ENCODE results near the gene HOXD3.

The HOXD3 gene

GRCh38 chr2:176184749-176185148 lies 27.6 kb downstream of the HOXD3 start:
- Mint-ChIP-seq H3K27ac (no peak overlapping the region), H3K27me3 (peaks cover 69 to 92% of the 10 kb centered on the region in 2 donors), H3K4me1 (ENCODE audit: low read depth in 2 of 2) (peaks cover 16 to 17% of the 10 kb centered on the region in 2 donors), H3K9me3 (no peaks in the 10 kb centered on the region), H3K36me3 (ENCODE audit: insufficient read depth) (peaks cover 3% of the 10 kb centered on the region), H3K4me3 (no peak overlapping the region)
- no peak for DNase-seq
- ATAC-seq (replicated peaks) = no peak

GRCh38 chr2:176186024-176186423 lies 28.9 kb downstream of the HOXD3 start:
- H3K4me1 Mint-ChIP-seq (ENCODE audit: low read depth in 2 of 2) = peaks cover 17% of the 10 kb centered on the region in 2 donors
- H3K4me3 Mint-ChIP-seq = no peak overlapping the region

GRCh38 chr2:176187200-176187898 lies 30.2 kb downstream of the HOXD3 start:
- Mint-ChIP-seq H3K27ac (no peak overlapping the region), H3K4me1 (ENCODE audit: low read depth in 2 of 2) (peaks cover 17% of the 10 kb centered on the region in 2 donors), H3K27me3 (peaks cover 79 to 92% of the 10 kb centered on the region in 2 donors), H3K36me3 (ENCODE audit: insufficient read depth) (peaks cover 3% of the 10 kb centered on the region), H3K9me3 (no peaks in the 10 kb centered on the region), H3K4me3 (peak overlapping the region; percentile 84 to 86)
- DNase-seq = no peak
- no peak for ATAC-seq (replicated peaks)

More at GRCh38 chr2:176186024-176186423, 28.9 kb downstream of the HOXD3 start:
- Mint-ChIP-seq H3K27ac (no peak overlapping the region), H3K27me3 (peaks cover 69 to 91% of the 10 kb centered on the region in 2 donors), H3K9me3 (no peaks in the 10 kb centered on the region), H3K36me3 (ENCODE audit: insufficient read depth) (peaks cover 3% of the 10 kb centered on the region)
- ATAC-seq (replicated peaks) (no peak), DNase-seq (no peak)

- peak within 1 kb of the TSS; percentile 84 to 86 for H3K4me3 Mint-ChIP-seq
- ATAC-seq (replicated peaks) = peak; percentile 21
- H3K27me3 Mint-ChIP-seq = peaks cover 79 to 92% of the 10 kb centered on the region in 2 donors
- no peak for DNase-seq
- H3K27ac Mint-ChIP-seq = no peak within 1 kb of the TSS
- H3K9me3 Mint-ChIP-seq = no peaks in the 10 kb centered on the region
- H3K36me3 Mint-ChIP-seq (ENCODE audit: insufficient read depth) = peaks cover 3% of the 10 kb centered on the region
- peaks cover 17% of the 10 kb centered on the region in 2 donors for H3K4me1 Mint-ChIP-seq (ENCODE audit: low read depth in 2 of 2)
Observed at GRCh38 chr2:176187899-176188773, 31.0 kb downstream of the HOXD3 start, which contains the start of gene HOXD1. TSS of gene HOXD1 (plus strand) at chr2:176188668. CDS start at chr2:176188802, 134 bp downstream.

- Mint-ChIP-seq H3K36me3 (ENCODE audit: insufficient read depth) (peaks cover 3% of the 10 kb centered on the region), H3K27ac (no peak overlapping the region), H3K9me3 (no peaks in the 10 kb centered on the region), H3K4me1 (ENCODE audit: low read depth in 2 of 2) (peaks cover 17% of the 10 kb centered on the region in 2 donors), H3K4me3 (peak overlapping the region; percentile 71 to 86), H3K27me3 (peaks cover 77 to 90% of the 10 kb centered on the region in 2 donors)
- ATAC-seq (replicated peaks) (peak; percentile 27), DNase-seq (no peak)
Observed at GRCh38 chr2:176188774-176189680, 31.9 kb downstream of the HOXD3 start.

- no peak overlapping the region for H3K27ac Mint-ChIP-seq
- H3K9me3 Mint-ChIP-seq = no peaks in the 10 kb centered on the region
- H3K4me3 Mint-ChIP-seq = peak overlapping the region; percentile 71
- ATAC-seq (replicated peaks) (no peak), DNase-seq (no peak)
- peaks cover 83 to 90% of the 10 kb centered on the region in 2 donors for H3K27me3 Mint-ChIP-seq
- peaks cover 17% of the 10 kb centered on the region in 2 donors for H3K4me1 Mint-ChIP-seq (ENCODE audit: low read depth in 2 of 2)
- peaks cover 3% of the 10 kb centered on the region for H3K36me3 Mint-ChIP-seq (ENCODE audit: insufficient read depth)
Observed at GRCh38 chr2:176189681-176190641, 32.9 kb downstream of the HOXD3 start.

- Mint-ChIP-seq H3K27me3 (peaks cover 78 to 89% of the 10 kb centered on the region in 2 donors), H3K4me3 (no peak overlapping the region), H3K27ac (no peak overlapping the region), H3K36me3 (ENCODE audit: insufficient read depth) (peaks cover 3% of the 10 kb centered on the region), H3K9me3 (no peaks in the 10 kb centered on the region), H3K4me1 (ENCODE audit: low read depth in 2 of 2) (peaks cover 15 to 16% of the 10 kb centered on the region in 2 donors)
- ATAC-seq (replicated peaks) (no peak), DNase-seq (no peak)
Observed at GRCh38 chr2:176192351-176192750, 35.2 kb downstream of the HOXD3 start.

- no peak overlapping the region for H3K27ac Mint-ChIP-seq
- no peak for ATAC-seq (replicated peaks)
Observed at GRCh38 chr2:176193048-176193447, 35.9 kb downstream of the HOXD3 start.

GRCh38 chr2:176199902-176200301 lies 42.8 kb downstream of the HOXD3 start:
- Mint-ChIP-seq H3K27ac (no peak overlapping the region), H3K4me3 (no peak overlapping the region), H3K27me3 (peaks cover 45 to 67% of the 10 kb centered on the region in 2 donors), H3K4me1 (ENCODE audit: low read depth in 2 of 2) (no peaks in the 10 kb centered on the region), H3K36me3 (ENCODE audit: insufficient read depth) (no peaks in the 10 kb centered on the region), H3K9me3 (no peaks in the 10 kb centered on the region)
- ATAC-seq (replicated peaks) (no peak), DNase-seq (no peak)

More at GRCh38 chr2:176193048-176193447, 35.9 kb downstream of the HOXD3 start:
- DNase-seq = no peak
- Mint-ChIP-seq H3K36me3 (ENCODE audit: insufficient read depth) (no peaks in the 10 kb centered on the region), H3K4me1 (ENCODE audit: low read depth in 2 of 2) (peaks cover 8 to 9% of the 10 kb centered on the region in 2 donors), H3K4me3 (no peak overlapping the region), H3K27me3 (peaks cover 78 to 89% of the 10 kb centered on the region in 2 donors), H3K9me3 (no peaks in the 10 kb centered on the region)

GRCh38 chr2:176200971-176201370 lies 43.9 kb downstream of the HOXD3 start:
- Mint-ChIP-seq H3K4me3 (no peak overlapping the region), H3K27ac (no peak overlapping the region), H3K27me3 (peaks cover 42 to 65% of the 10 kb centered on the region in 2 donors), H3K4me1 (ENCODE audit: low read depth in 2 of 2) (no peaks in the 10 kb centered on the region), H3K36me3 (ENCODE audit: insufficient read depth) (no peaks in the 10 kb centered on the region), H3K9me3 (no peaks in the 10 kb centered on the region)
- ATAC-seq (replicated peaks) = no peak
- DNase-seq = no peak

- peaks cover 27 to 51% of the 10 kb centered on the region in 2 donors for H3K27me3 Mint-ChIP-seq
- H3K27ac Mint-ChIP-seq = no peak overlapping the region
- H3K4me1 Mint-ChIP-seq (ENCODE audit: low read depth in 2 of 2) = no peaks in the 10 kb centered on the region
- H3K4me3 Mint-ChIP-seq = no peak overlapping the region
- H3K9me3 Mint-ChIP-seq = no peaks in the 10 kb centered on the region
- ATAC-seq (replicated peaks) = no peak
- no peaks in the 10 kb centered on the region for H3K36me3 Mint-ChIP-seq (ENCODE audit: insufficient read depth)
- no peak for DNase-seq
Observed at GRCh38 chr2:176202491-176202890, 45.4 kb downstream of the HOXD3 start.

- Mint-ChIP-seq H3K27me3 (peaks cover 26 to 44% of the 10 kb centered on the region in 2 donors), H3K27ac (no peak overlapping the region)
Observed at GRCh38 chr2:176205126-176205525, 48.0 kb downstream of the HOXD3 start.

More at GRCh38 chr2:176205126-176205525, 48.0 kb downstream of the HOXD3 start:
- ATAC-seq (replicated peaks) (no peak), DNase-seq (no peak)
- no peaks in the 10 kb centered on the region for H3K9me3 Mint-ChIP-seq
- no peaks in the 10 kb centered on the region for H3K36me3 Mint-ChIP-seq (ENCODE audit: insufficient read depth)
- no peaks in the 10 kb centered on the region for H3K4me1 Mint-ChIP-seq (ENCODE audit: low read depth in 2 of 2)
- H3K4me3 Mint-ChIP-seq = no peak overlapping the region
